ENCODE data around the gene COL9A3. TPM values are rescaled to one million over a fixed set of nuclear protein-coding genes. Genes with fewer than 3 reads are reported as not detected.

Gene COL9A3
- total and polyA plus RNA-seq, 5 experiments from 2014 or later, result 0.15 to 2.2 (median 1.2) TPM; not detected in 2

DNA sequence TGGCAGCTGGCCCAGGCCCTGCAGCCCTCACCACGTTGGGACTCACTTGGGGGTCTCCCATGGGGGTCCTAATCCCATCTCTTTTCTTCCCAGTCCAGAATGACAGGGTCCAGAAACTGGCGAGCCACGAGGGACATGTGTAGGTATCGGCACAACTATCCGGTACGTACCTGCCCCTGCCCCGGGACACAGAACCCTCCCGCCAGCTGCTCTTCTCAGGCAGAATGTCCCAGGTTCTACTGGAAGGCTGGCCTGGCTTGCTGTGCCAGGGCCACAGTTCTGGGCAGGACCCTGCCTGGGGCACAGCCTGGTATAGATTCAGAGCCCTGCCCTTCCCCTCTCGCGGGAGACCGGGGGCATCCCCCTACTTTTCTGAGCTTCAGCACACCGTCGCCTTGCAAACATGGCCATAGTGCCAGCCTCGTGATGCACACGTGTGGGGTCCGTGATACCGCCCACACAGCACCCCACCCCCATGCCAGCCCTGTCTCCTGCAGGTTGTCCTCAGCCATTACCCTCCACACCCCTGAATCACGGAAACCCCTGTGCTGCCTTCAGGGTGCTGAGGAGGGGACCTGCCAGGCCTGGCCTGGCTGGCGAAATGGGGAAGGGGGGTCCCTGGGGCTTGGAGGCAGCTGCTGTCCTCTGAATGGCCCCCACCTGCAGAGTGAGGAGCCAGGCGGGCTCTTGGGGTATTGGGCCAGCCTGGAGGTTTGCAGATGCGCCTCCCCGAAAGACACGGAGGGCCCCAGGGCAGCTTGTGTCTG is 9.2 kb upstream of the COL9A3 start:
- peak overlapping the region in 5 of 10 donors; percentile 49 to 78 (median 72) for H3K27ac Mint-ChIP-seq
- peaks cover 17 to 39% (median 30%) of the 10 kb centered on the region in 4 donors for H3K4me1 Mint-ChIP-seq
- POLR2A ChIA-PET, result interaction anchor here (0.8 to 8.4 kb wide), 7 partner anchors 12 to 308 kb away, joined by 3 to 145 read pairs (median 3); partner anchors contain the start of genes MRGBP and NTSR1
- peaks cover 0 to 38% (median 6%) of the 10 kb centered on the region in 3 donors for H3K36me3 Mint-ChIP-seq
- H3K9me3 Mint-ChIP-seq, result no peaks in the 10 kb centered on the region
- DNase-seq (no peak), ATAC-seq (no peak)
- H3K4me3 Mint-ChIP-seq, result peak overlapping the region in 8 of 10 donors; percentile 31 to 80 (median 50)
- H3K27me3 Mint-ChIP-seq, result no peaks in the 10 kb centered on the region

DNA sequence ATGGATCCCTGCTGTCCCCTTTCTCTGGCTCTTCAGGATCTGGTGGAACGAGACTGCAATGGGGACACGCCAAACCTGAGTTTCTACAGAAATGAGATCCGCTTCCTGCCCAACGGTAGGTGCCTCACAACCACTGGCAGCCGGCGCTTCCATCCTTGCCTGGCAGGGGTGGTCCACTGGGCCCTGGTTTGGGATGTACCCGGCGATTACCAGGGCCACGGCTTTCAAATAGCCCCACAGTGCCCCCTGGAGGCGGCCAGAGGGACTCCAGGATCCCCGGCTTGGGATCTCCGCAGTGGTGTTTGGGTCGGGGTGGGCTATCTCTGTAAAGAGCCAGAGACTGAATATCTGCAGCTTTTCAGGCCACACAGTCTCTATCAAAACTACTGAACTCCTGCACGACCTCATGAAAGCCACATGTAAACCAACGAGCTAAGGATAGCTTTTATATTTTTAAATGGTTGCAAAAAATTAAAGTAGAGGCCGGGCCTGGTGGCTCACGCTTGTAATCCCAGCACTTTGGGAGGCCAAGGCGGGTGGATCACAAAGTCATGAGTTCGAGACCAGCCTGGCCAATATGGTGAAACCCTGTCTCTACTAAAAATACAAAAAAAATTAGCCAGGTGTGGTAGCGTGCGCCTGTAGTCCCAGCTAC is 8.5 kb upstream of the COL9A3 start:
- Mint-ChIP-seq H3K4me3 (peak overlapping the region; percentile 31 to 81 (median 60)), H3K4me1 (peaks cover 17 to 35% (median 28%) of the 10 kb centered on the region in 4 donors), H3K27ac (peak overlapping the region in 9 of 10 donors; percentile 72 to 85 (median 80)), H3K36me3 (peaks cover 0 to 40% (median 6%) of the 10 kb centered on the region in 3 donors), H3K9me3 (no peaks in the 10 kb centered on the region), H3K27me3 (no peaks in the 10 kb centered on the region)
- peak; percentile 56 to 86 (median 77) for DNase-seq
- peak; percentile 35 to 56 for ATAC-seq
- POLR2A ChIA-PET, result interaction anchor here (0.7 to 8.4 kb wide), 9 partner anchors 13 to 1236 kb away, joined by 3 to 145 read pairs (median 3); partner anchors contain the start of genes MRGBP and NTSR1

DNA sequence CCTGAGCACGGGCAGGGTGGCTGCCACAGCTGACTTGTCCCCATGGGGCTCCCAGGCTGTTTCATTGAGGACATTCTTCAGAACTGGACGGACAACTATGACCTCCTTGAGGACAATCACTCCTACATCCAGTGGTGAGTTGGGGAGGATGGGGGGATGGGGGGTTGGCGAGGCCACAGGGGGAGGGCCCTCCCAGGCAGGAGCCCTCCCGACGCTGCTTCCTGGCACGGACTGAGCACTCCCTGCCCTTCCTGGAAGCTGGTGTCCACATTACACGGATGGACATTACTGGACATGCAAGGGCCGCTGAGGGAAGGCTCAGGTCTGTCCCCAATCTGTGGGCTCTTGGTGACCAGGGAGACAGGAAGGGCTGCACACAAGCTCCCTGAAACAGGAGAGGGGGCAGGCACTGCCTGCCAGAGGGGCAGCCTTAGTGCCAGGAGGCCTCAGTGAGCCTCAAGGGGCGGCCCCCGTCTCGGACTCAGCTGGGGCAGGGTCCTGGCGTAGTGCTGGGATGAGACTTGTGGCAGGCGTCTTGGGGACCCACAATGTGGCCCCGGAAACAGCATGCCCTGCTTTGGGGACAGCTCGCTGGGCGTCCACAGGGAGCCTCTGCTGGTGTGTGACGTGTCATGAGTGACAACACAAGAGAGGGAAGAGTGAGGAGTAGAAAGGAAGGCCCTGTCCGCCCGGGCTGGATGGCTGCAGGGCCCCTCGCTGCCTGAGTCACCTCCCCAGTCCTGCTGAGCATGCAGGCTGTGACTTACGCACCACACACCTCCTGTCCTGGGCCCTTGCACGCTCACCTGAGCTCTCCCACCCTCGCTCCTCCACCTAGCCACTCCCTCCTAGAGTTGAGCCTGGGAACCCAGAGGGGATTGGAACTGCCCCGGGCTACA is 7.1 kb upstream of the COL9A3 start:
- ATAC-seq (no peak), DNase-seq (no peak)
- no peaks in the 10 kb centered on the region for H3K9me3 Mint-ChIP-seq
- no peaks in the 10 kb centered on the region for H3K27me3 Mint-ChIP-seq
- POLR2A ChIA-PET, result interaction anchor here (1.4 to 8.4 kb wide), 3 partner anchors 14 to 140 kb away, joined by 3 to 145 read pairs (median 4); partner anchors contain the start of genes MRGBP and NTSR1
- peaks cover 14 to 29% (median 22%) of the 10 kb centered on the region in 4 donors for H3K4me1 Mint-ChIP-seq
- peak overlapping the region in 1 of 10 donors; percentile 43 for H3K27ac Mint-ChIP-seq
- peak overlapping the region in 1 of 10 donors; percentile 29 for H3K4me3 Mint-ChIP-seq
- peaks cover 0 to 40% (median 6%) of the 10 kb centered on the region in 3 donors for H3K36me3 Mint-ChIP-seq

DNA sequence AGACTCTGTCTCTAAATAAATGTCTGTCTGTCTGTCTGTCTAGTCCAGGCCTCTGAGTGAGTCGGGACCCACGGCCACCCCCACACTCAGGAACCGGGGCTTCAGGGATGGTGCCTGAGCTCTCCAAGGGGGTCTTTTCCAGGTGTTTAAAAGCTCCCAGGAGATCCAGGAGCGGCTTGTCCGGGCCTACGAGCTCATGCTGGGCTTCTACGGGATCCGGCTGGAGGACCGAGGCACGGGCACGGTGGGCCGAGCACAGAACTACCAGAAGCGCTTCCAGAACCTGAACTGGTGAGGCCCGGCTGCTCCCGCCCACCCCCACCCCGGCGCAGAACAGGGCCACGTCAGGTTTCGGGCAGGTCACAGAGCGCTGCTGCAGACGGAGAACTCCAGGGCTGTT is 5.5 kb upstream of the COL9A3 start:
- DNase-seq (no peak), ATAC-seq (no peak)
- peaks cover 0 to 40% (median 6%) of the 10 kb centered on the region in 3 donors for H3K36me3 Mint-ChIP-seq
- no peak overlapping the region for H3K4me3 Mint-ChIP-seq
- H3K27me3 Mint-ChIP-seq, result peaks cover 0 to 10% (median 2%) of the 10 kb centered on the region in 5 donors
- H3K9me3 Mint-ChIP-seq, result no peaks in the 10 kb centered on the region
- POLR2A ChIA-PET, result interaction anchor here (1.2 kb wide), 1 partner anchor 17 kb away, joined by 4 read pairs; no protein-coding TSS in a partner anchor
- no peak overlapping the region for H3K27ac Mint-ChIP-seq
- H3K4me1 Mint-ChIP-seq, result peaks cover 17 to 32% (median 26%) of the 10 kb centered on the region in 4 donors

GRCh38 chr20:62811720-62812119 is 5.1 kb upstream of the COL9A3 start:
- Mint-ChIP-seq H3K36me3 (peaks cover 0 to 40% (median 6%) of the 10 kb centered on the region in 3 donors), H3K4me3 (no peak overlapping the region), H3K9me3 (no peaks in the 10 kb centered on the region), H3K27ac (no peak overlapping the region), H3K4me1 (peaks cover 16 to 30% (median 22%) of the 10 kb centered on the region in 4 donors), H3K27me3 (peaks cover 0 to 12% (median 2%) of the 10 kb centered on the region in 5 donors)
- DNase-seq (no peak), ATAC-seq (no peak)
- POLR2A ChIA-PET, result interaction anchor here (1.2 kb wide), 1 partner anchor 18 kb away, joined by 4 read pairs; no protein-coding TSS in a partner anchor

- H3K36me3 Mint-ChIP-seq, result peaks cover 0 to 40% (median 6%) of the 10 kb centered on the region in 3 donors
- POLR2A ChIA-PET, result no interaction called here
- no peak overlapping the region for H3K27ac Mint-ChIP-seq
- H3K27me3 Mint-ChIP-seq, result peaks cover 0 to 12% (median 2%) of the 10 kb centered on the region in 5 donors
- DNase-seq, result no peak
- H3K4me1 Mint-ChIP-seq, result peaks cover 14 to 24% (median 18%) of the 10 kb centered on the region in 4 donors
- no peaks in the 10 kb centered on the region for H3K9me3 Mint-ChIP-seq
- ATAC-seq, result no peak
- H3K4me3 Mint-ChIP-seq, result no peak overlapping the region
Observed at GRCh38 chr20:62812181-62812906, 4.5 kb upstream of the COL9A3 start.

- H3K4me3 Mint-ChIP-seq, result no peak overlapping the region
- POLR2A ChIA-PET, result interaction anchor here (4.1 kb wide), 1 partner anchor 19 kb away, joined by 17 read pairs; no protein-coding TSS in a partner anchor
Observed at GRCh38 chr20:62812907-62813200, 4.0 kb upstream of the COL9A3 start.

DNA sequence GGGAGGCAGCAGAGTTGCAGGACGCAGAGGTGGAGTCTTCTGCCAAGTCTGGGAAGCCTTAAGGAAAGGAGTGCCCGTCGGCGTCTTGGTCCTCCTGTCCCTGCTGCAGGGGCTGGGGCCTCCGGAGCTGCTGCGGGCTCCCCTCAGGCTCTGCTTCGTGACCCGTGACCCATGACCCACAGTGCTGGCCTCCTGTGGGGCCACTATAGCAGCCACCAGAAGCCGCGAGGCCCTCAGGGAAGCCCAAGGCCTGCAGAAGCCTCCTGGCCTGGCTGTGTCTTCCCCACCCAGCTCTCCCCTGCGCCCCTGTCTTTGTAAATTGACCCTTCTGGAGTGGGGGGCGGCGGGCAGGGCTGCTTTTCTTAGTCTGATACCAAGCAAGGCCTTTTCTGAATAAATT is 3.3 kb upstream of the COL9A3 start:
- Mint-ChIP-seq H3K27ac (no peak overlapping the region), H3K4me1 (peaks cover 10 to 17% (median 13%) of the 10 kb centered on the region in 4 donors), H3K9me3 (no peaks in the 10 kb centered on the region), H3K36me3 (peaks cover 0 to 31% (median 3%) of the 10 kb centered on the region in 3 donors), H3K27me3 (peaks cover 0 to 22% (median 2%) of the 10 kb centered on the region in 5 donors), H3K4me3 (no peak overlapping the region)
- DNase-seq, result no peak
- no peak for ATAC-seq
- POLR2A ChIA-PET, result interaction anchor here (4.1 kb wide), 1 partner anchor 19 kb away, joined by 17 read pairs; no protein-coding TSS in a partner anchor

More at GRCh38 chr20:62812907-62813200, 4.0 kb upstream of the COL9A3 start:
- ATAC-seq (no peak), DNase-seq (no peak)
- Mint-ChIP-seq H3K4me1 (peaks cover 12 to 20% (median 16%) of the 10 kb centered on the region in 4 donors), H3K27ac (no peak overlapping the region), H3K9me3 (no peaks in the 10 kb centered on the region), H3K27me3 (peaks cover 0 to 15% (median 2%) of the 10 kb centered on the region in 5 donors), H3K36me3 (peaks cover 0 to 35% (median 6%) of the 10 kb centered on the region in 3 donors)

DNA sequence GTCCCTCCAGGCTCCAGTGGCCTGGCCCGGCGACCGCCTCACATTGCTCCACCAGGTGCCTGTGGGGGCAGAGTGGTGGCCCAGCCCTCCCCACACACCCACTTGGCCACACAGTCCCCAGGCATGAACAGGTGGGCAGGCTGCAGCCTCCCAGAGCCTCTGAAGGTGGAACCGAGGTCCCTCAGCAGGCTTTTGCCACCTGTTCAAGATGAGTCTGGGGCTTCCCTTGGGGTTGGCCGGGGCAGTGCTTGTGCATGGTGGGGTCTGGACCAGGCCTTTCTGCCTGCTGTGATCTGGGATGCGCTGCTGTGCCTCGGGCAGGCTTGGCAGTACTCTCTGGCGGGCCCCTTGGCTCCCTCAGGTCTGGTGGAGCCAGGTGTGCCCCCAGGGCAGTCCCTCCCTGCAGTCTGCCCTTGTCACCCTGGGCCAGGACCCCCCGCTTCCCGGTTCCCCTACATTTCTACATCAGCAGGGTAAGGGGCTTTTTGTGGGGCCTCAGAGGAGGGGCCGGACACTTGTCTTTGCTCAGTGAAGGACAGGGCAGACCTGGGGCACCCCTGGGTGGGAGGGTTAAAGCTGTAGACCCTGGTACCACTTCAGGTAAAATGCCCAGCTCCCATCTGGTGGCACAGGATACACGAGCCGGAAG is 2.7 kb upstream of the COL9A3 start:
- peaks cover 10 to 17% (median 13%) of the 10 kb centered on the region in 4 donors for H3K4me1 Mint-ChIP-seq
- DNase-seq, result no peak
- peaks cover 0 to 28% (median under 1%) of the 10 kb centered on the region in 3 donors for H3K36me3 Mint-ChIP-seq
- POLR2A ChIA-PET, result interaction anchor here (0.7 to 4.1 kb wide), 4 partner anchors 11 to 41 kb away, joined by 3 to 17 read pairs (median 4); partner anchors contain the start of gene MRGBP
- H3K27ac Mint-ChIP-seq, result peak overlapping the region in 5 of 10 donors; percentile 49 to 79 (median 65)
- H3K9me3 Mint-ChIP-seq, result no peaks in the 10 kb centered on the region
- ATAC-seq, result no peak
- peaks cover 0 to 22% (median 2%) of the 10 kb centered on the region in 5 donors for H3K27me3 Mint-ChIP-seq
- peak overlapping the region in 2 of 10 donors; percentile 8 to 38 for H3K4me3 Mint-ChIP-seq

DNA sequence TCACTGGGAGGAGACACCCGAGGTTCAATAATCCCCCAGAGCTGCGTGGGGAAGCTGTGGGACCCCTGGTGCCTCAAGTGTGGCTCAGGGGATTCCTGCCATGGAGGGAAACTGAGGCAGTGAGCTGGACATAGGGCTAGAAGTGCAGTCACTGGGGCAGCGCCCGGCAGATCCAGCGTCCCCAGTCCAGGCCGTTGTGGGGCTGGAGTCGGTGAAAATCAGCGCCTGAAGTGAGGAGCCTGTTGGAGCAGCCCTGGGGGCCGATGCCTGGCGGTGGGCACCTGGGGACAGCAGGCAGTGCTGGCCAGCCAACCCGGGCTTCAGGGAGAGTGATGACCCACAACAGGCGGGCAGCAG is 2.2 kb upstream of the COL9A3 start:
- DNase-seq (no peak), ATAC-seq (no peak)
- Mint-ChIP-seq H3K4me1 (peaks cover 10 to 17% (median 13%) of the 10 kb centered on the region in 4 donors), H3K9me3 (no peaks in the 10 kb centered on the region), H3K27me3 (peaks cover 0 to 26% (median 4%) of the 10 kb centered on the region in 5 donors), H3K27ac (peak overlapping the region in 5 of 10 donors; percentile 49 to 79 (median 65)), H3K36me3 (peaks cover 0 to 25% (median 0%) of the 10 kb centered on the region in 3 donors), H3K4me3 (peak overlapping the region in 2 of 10 donors; percentile 36 to 38)
- POLR2A ChIA-PET, result interaction anchor here (0.7 to 4.1 kb wide), 4 partner anchors 10 to 41 kb away, joined by 3 to 17 read pairs (median 4); partner anchors contain the start of gene MRGBP

Measured in naive thymus-derived CD8-positive, alpha-beta T cell (primary cell).